GM19468 (cell line): ENCODE results near the gene KIAA0232.
"Not testable (repeated sequence)": the region's sequence is repeated elsewhere in the genome, so short reads cannot be mapped to it uniquely, and the experiment has no call there.

Experiments used
- ATAC-seq: cut with Tn5 transposase; IDR thresholded peaks from one replicate; pipeline ENCODE4 v1.9.1; 2021; ENCODE audit warnings: mild to moderate bottlenecking, moderate library complexity, moderate number of reproducible peaks; ENCODE audit not compliant: unreplicated experiment; ENCODE audit errors: extremely low read depth

The KIAA0232 gene

GRCh38 chr4:6755088-6755753 lies 27.3 kb upstream of the KIAA0232 start:
- ATAC-seq = no peak

GRCh38 chr4:6756345-6756744 lies 26.2 kb upstream of the KIAA0232 start:
- not testable (repeated sequence) for ATAC-seq

- ATAC-seq = no peak
Observed at GRCh38 chr4:6758728-6759127, 23.8 kb upstream of the KIAA0232 start.

- ATAC-seq = no peak
Observed at GRCh38 chr4:6760865-6761264, 21.7 kb upstream of the KIAA0232 start.

- ATAC-seq = no peak
Observed at GRCh38 chr4:6761649-6762615, 20.6 kb upstream of the KIAA0232 start.

- ATAC-seq = no peak
Observed at GRCh38 chr4:6763330-6763851, 19.1 kb upstream of the KIAA0232 start.

- ATAC-seq = no peak
Observed at GRCh38 chr4:6764976-6765620, 17.4 kb upstream of the KIAA0232 start.

- ATAC-seq = no peak
Observed at GRCh38 chr4:6765703-6766102, 16.8 kb upstream of the KIAA0232 start.

GRCh38 chr4:6767386-6767747 lies 15.2 kb upstream of the KIAA0232 start:
- no peak for ATAC-seq

- ATAC-seq = no peak
Observed at GRCh38 chr4:6767748-6768538, 14.6 kb upstream of the KIAA0232 start.

GRCh38 chr4:6768539-6768905 lies 14.0 kb upstream of the KIAA0232 start:
- no peak for ATAC-seq

GRCh38 chr4:6769233-6769988 lies 13.1 kb upstream of the KIAA0232 start:
- no peak for ATAC-seq

GRCh38 chr4:6769989-6770420 lies 12.5 kb upstream of the KIAA0232 start:
- no peak for ATAC-seq

- no peak for ATAC-seq
Observed at GRCh38 chr4:6770581-6771228, 11.8 kb upstream of the KIAA0232 start.

GRCh38 chr4:6771229-6771671 lies 11.3 kb upstream of the KIAA0232 start:
- no peak for ATAC-seq

GRCh38 chr4:6772223-6772928 lies 10.2 kb upstream of the KIAA0232 start:
- no peak for ATAC-seq

GRCh38 chr4:6773106-6773505 lies 9.4 kb upstream of the KIAA0232 start:
- ATAC-seq = no peak
